Suprapubic skin (tissue), 3 donors: ENCODE measurements around the gene MINDY4.

ENCODE experiments used
- POLR2AphosphoS5 ChIP-seq, 3 donors: sonication (generic); formaldehyde crosslinking; IDR thresholded peaks; one replicate each; pipeline ENCODE4 v1.6.1; 2017; ENCODE audit warnings: antibody characterized with exemption in 3 of 3
- TF ChIP-seq, protein P1 (sequence below), 2 donors: fragments of 200-600 bp in 1 of 2; fragments of 450-650 bp in 1 of 2; sonication (generic) in 1 of 2; IDR thresholded peaks; one replicate each; pipeline ENCODE4 v1.5.1; 2016 to 2019; ENCODE audit warnings: antibody characterized with exemption in 2 of 2, mild to moderate bottlenecking in 1 of 2, moderate library complexity in 1 of 2

DNA sequence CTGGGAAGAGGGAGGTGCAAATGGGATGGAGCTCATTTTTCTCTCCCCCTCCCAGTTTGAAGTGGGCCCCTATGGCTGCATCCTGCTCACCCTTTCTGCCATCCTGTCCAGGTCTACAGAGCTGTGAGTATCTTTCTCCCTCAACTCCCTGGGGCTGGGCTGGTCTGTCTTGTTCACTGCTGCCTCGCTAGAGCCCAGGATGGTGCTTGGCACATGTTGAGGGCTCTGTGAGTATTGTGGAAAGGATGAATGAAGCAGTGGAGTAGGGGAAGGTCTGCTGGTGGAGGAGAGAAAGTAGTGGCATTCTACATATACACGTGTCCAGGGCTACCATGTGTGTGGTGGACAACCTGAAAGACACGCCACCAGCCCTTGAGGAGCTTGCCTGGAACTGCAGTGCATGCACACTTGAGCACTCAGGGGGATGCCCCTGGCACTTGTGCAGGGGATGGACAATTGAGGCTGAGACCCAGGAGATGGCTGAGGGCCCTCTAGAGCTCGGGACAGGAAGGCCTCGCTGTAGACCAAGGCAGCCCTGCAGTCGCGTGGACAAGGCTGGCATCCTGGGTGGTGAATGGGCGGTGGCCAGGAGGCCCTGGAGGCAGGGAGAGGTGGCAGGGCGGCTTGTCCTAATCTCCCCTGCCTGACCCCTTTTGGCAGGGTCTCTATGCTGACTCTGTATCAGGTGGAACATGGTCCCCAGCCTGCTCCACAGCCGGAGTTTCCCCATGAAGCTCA is 88.2 kb downstream of the MINDY4 start:
- TF ChIP-seq, protein P1, sequence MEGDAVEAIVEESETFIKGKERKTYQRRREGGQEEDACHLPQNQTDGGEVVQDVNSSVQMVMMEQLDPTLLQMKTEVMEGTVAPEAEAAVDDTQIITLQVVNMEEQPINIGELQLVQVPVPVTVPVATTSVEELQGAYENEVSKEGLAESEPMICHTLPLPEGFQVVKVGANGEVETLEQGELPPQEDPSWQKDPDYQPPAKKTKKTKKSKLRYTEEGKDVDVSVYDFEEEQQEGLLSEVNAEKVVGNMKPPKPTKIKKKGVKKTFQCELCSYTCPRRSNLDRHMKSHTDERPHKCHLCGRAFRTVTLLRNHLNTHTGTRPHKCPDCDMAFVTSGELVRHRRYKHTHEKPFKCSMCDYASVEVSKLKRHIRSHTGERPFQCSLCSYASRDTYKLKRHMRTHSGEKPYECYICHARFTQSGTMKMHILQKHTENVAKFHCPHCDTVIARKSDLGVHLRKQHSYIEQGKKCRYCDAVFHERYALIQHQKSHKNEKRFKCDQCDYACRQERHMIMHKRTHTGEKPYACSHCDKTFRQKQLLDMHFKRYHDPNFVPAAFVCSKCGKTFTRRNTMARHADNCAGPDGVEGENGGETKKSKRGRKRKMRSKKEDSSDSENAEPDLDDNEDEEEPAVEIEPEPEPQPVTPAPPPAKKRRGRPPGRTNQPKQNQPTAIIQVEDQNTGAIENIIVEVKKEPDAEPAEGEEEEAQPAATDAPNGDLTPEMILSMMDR (IDR thresholded peaks at IDR 0.05) = no peak
- TF ChIP-seq POLR2AphosphoS5 (IDR thresholded peaks at IDR 0.05) = no peak
